Nephron (organoid): ENCODE results near the gene PLCB4.

Experiments used
- H3K27ac Mint-ChIP-seq, 3 experiments: 2 replicates each; pipeline ENCODE4 v1.8.0; 2020; ENCODE audit warnings: mixed read lengths in 3 of 3, mild to moderate bottlenecking in 2 of 3, moderate library complexity in 1 of 3
- H3K27me3 Mint-ChIP-seq: 2 replicates; pipeline ENCODE4 v1.8.0; 2021; ENCODE audit warnings: low read depth, mild to moderate bottlenecking, moderate library complexity, mixed read lengths
- H3K36me3 Mint-ChIP-seq: 2 replicates; pipeline ENCODE4 v1.8.0; 2020; ENCODE audit warnings: low read depth, mixed read lengths
- H3K4me1 Mint-ChIP-seq: 2 replicates; pipeline ENCODE4 v1.8.0; 2020; ENCODE audit warnings: mixed read lengths
- H3K4me3 Mint-ChIP-seq, 3 experiments: 2 replicates each; pipeline ENCODE4 v1.8.0; 2020; ENCODE audit warnings: mild to moderate bottlenecking in 3 of 3, mixed read lengths in 3 of 3, moderate library complexity in 2 of 3
- H3K9me3 Mint-ChIP-seq: 2 replicates; pipeline ENCODE4 v1.8.0; 2020; ENCODE audit warnings: mixed read lengths
- TF ChIP-seq, protein P1 (sequence below), 3 experiments: fragments of 200-600 bp; sonication (generic); IDR thresholded peaks; one replicate each; pipeline ENCODE4 v1.5.0; 2021; ENCODE audit warnings: antibody characterized with exemption in 3 of 3; ENCODE audit not compliant: unreplicated experiment in 3 of 3

Gene PLCB4

GRCh38 chr20:9280666-9281065 is 211.8 kb downstream of the PLCB4 start:
- no peaks in the 10 kb centered on the region for H3K27me3 Mint-ChIP-seq
- no peaks in the 10 kb centered on the region for H3K9me3 Mint-ChIP-seq
- peaks cover 24% of the 10 kb centered on the region for H3K4me1 Mint-ChIP-seq
- no peak overlapping the region for H3K4me3 Mint-ChIP-seq
- TF ChIP-seq, protein P1, sequence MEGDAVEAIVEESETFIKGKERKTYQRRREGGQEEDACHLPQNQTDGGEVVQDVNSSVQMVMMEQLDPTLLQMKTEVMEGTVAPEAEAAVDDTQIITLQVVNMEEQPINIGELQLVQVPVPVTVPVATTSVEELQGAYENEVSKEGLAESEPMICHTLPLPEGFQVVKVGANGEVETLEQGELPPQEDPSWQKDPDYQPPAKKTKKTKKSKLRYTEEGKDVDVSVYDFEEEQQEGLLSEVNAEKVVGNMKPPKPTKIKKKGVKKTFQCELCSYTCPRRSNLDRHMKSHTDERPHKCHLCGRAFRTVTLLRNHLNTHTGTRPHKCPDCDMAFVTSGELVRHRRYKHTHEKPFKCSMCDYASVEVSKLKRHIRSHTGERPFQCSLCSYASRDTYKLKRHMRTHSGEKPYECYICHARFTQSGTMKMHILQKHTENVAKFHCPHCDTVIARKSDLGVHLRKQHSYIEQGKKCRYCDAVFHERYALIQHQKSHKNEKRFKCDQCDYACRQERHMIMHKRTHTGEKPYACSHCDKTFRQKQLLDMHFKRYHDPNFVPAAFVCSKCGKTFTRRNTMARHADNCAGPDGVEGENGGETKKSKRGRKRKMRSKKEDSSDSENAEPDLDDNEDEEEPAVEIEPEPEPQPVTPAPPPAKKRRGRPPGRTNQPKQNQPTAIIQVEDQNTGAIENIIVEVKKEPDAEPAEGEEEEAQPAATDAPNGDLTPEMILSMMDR (IDR thresholded peaks at IDR 0.05; ENCODE audit: unreplicated experiment in 3 of 3): no peak
- H3K36me3 Mint-ChIP-seq: peaks cover 2% of the 10 kb centered on the region
- peak overlapping the region; percentile 5 to 41 (median 10) for H3K27ac Mint-ChIP-seq

DNA sequence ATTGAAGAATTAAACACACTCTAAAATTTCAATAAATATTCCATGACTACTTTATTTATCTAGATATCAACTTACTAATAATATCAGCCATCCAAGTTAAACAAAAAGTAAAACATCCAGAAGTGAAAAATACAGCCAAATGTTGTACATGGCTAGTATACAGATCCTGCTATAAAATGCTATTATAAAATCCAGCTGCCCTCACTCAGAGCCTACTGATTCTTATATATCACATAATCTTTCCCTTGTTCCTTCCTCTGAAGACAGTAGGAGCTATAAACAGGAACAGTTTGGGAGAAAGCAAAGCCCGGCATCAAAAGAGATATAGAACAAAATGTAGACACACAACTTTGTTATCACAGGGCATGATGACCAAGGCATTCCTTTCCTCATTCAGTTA is 212.9 kb downstream of the PLCB4 start:
- no peaks in the 10 kb centered on the region for H3K9me3 Mint-ChIP-seq

DNA sequence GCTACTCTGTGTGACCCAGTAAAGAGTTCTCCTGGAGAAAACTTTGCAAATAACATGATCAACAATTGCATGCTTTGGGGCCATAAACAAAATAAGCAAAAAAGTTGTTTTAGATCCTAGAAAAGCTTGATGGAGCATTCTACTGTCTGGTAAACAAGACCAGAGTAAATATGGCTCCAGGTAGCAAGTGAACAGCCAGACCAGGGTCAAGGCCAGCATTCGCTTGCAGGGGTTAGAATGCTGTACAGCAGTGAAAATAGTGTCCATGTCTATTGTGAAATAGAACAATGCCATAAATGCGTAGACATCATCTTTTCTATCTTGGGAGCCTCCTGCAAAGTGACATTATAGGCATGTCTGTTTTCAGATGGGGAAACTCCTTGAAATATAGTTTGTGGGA is 216.7 kb downstream of the PLCB4 start:
- Mint-ChIP-seq H3K9me3 (peaks cover 3% of the 10 kb centered on the region), H3K4me3 (no peak overlapping the region), H3K4me1 (peaks cover 20% of the 10 kb centered on the region), H3K27me3 (no peaks in the 10 kb centered on the region), H3K36me3 (peaks cover 9% of the 10 kb centered on the region), H3K27ac (no peak overlapping the region)
- TF ChIP-seq, protein P1 (IDR thresholded peaks at IDR 0.05; ENCODE audit: unreplicated experiment in 3 of 3): no peak

More for the DNA sequence above, 212.9 kb downstream of the PLCB4 start:
- Mint-ChIP-seq H3K4me3 (no peak overlapping the region), H3K36me3 (no peaks in the 10 kb centered on the region), H3K27ac (peak overlapping the region; percentile 60 to 90 (median 84)), H3K27me3 (no peaks in the 10 kb centered on the region), H3K4me1 (peaks cover 24% of the 10 kb centered on the region)
- TF ChIP-seq, protein P1 (IDR thresholded peaks at IDR 0.05; ENCODE audit: unreplicated experiment in 3 of 3): no peak

- peaks cover 3% of the 10 kb centered on the region for H3K9me3 Mint-ChIP-seq
- H3K27me3 Mint-ChIP-seq: no peaks in the 10 kb centered on the region
- peak overlapping the region in 2 of 3 experiments; percentile 61 to 74 for H3K27ac Mint-ChIP-seq
- H3K4me1 Mint-ChIP-seq: peaks cover 17% of the 10 kb centered on the region
- H3K36me3 Mint-ChIP-seq: peaks cover 9% of the 10 kb centered on the region
- TF ChIP-seq, protein P1 (IDR thresholded peaks at IDR 0.05; ENCODE audit: unreplicated experiment in 3 of 3): no peak
- H3K4me3 Mint-ChIP-seq: no peak overlapping the region
These were observed 217.9 kb downstream of the PLCB4 start for GRCh38 chr20:9286501-9287461.

DNA sequence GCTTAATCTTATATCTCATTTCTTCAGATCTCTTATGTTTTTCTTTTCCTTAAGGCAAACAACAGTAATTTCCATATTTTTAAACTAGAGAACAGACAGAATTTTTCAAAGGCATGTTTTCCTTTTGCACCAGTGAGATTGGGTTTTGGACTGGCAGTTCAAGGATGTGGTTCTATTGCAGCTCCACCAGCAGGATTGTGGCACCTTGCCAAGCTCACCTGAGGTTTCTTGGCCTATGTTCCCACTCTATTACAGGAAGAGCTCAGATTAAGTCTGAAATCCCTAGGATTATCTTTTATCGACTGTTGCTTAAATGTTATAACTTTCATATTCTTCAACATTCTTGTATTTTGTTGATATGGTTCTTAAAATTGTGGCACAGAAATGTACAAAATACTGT is 218.9 kb downstream of the PLCB4 start:
- H3K36me3 Mint-ChIP-seq: peaks cover 9% of the 10 kb centered on the region
- H3K27me3 Mint-ChIP-seq: no peaks in the 10 kb centered on the region
- H3K9me3 Mint-ChIP-seq: peaks cover 3% of the 10 kb centered on the region
- H3K4me1 Mint-ChIP-seq: peaks cover 6% of the 10 kb centered on the region
- peak overlapping the region; percentile 61 to 75 (median 74) for H3K27ac Mint-ChIP-seq
- no peak overlapping the region for H3K4me3 Mint-ChIP-seq
- TF ChIP-seq, protein P1 (IDR thresholded peaks at IDR 0.05; ENCODE audit: unreplicated experiment in 3 of 3): no peak
